HG02678 (cell line): Measurements from ENCODE around the gene CACNA2D2.

ENCODE experiments used
- ATAC-seq: cut with Tn5 transposase; IDR thresholded peaks from one replicate; pipeline ENCODE4 v1.9.1; 2021; ENCODE audit warnings: mild to moderate bottlenecking, moderate library complexity; ENCODE audit not compliant: unreplicated experiment

CACNA2D2 gene

DNA sequence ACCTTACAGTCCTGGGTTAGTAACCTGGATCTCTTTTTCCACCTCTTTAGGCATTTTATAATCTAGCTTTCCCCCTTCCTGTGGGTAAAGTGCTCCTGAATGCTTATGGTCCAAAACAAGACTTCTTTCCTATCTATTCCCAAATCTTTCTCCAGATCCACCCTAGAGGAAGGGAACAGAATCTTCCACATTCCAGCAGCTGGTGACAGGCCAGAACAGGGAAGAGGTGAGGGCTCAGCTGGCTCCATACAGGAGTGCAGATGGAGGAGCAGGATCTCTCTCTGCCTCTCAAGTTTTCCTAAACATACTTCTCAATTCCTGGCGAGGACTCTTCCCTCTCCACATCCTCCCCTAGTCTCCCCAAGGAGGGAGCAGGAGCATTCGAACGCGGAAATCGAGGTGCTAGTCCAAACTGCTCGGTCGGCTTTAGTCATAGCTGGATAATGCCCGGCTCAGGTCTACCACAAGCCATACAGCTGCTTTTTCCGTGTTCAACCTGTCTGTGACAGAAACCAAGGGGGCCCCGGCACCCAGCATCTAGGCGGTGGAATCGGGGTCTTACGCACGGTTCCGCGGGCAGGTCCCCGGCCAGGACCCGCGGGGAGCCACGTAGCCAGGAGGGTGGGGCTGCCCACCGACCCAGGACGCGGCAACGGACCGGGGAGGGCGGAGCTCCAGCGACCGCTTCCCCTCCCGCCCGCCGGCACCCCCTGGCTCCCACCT lies 166.8 kb downstream of the CACNA2D2 start:
- peak; percentile 30 for ATAC-seq

DNA sequence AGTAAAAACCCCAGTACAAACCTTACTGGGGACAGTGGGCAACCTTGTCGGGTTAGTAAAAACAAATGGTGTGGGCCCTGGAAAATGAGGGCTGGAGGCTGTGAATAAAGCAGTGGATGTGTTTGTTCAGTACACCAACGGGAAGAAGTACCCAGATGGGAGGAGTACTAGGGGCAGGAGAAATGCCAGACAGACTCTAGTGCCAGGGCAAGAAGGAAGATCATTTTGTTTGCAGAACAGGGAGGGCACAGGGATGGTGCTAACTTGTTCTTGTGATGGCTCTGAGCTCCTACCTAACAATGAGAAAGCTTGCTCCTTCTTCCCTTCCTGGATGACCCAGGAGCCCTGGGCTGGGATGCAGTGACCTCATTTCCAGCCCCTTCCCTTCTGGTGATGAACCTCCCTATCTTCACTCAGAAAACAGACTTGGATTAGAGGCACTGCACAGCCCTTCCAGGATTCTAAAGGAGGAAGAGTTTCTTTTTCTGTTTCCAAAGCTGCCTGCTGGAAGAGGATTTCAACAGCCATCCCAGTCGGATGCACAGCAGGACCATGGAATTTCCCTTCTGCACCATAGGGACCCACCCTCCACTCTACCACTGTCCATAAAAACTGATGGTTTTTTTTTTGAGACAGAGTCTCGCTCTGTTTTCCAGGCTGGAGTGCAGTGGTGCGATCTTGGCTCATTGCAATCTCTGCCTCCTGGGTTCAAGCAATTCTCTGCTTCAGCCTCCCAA lies 168.9 kb downstream of the CACNA2D2 start:
- no peak for ATAC-seq

DNA sequence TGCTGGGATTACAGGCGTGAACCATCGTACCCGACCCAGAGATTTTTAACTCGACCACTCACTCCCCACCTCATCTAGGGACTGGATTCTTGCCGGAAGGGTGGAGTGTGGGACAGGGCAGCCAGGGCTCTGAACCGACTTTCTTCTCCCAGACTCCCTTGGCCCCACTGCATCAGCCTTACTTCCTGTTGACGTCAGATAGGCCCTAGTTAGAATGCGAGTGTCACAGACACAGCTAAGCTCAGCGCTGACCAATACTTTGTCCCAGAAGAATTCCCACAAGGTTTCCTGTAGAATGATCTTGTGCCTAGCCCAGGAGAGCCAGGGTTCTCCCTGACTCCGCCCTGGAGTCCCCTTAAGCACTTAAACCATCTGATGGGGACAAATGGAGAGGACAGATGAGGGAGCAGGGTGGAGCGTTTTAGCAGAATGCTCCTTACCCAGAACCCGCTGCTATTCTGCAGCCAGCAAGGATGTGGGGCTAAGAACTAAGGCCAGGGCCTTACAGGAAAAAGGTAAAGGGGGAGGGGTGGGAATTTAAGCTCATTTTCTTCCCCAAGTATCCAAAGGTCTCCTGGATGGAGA lies 169.6 kb downstream of the CACNA2D2 start:
- no peak for ATAC-seq

DNA sequence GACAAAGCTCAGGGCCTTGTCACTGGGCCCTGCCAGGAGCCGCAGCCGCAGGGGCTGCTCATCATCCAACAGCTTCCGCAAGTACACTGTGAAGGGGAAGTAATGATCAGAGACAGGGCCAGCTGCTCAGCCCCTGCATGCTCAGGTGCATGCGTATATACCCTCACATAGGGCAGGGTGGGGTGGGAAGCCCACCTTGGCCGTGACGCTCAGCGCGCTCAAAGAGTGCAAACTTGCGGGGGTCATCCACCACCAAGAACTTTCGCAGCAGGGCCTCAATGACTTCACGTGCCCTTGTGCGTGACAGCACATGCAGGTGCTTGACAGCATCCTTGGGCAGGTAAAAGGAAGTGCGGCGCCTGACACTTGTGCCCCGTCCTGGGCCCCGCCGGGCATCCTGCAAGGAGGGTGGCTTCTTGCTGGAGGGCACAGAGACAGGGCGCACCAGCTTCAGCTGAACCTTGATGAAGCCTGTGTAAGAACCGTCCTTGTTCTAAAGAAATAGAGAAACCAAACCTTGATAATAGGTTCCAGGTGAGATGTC lies 172.0 kb downstream of the CACNA2D2 start:
- ATAC-seq: no peak

DNA sequence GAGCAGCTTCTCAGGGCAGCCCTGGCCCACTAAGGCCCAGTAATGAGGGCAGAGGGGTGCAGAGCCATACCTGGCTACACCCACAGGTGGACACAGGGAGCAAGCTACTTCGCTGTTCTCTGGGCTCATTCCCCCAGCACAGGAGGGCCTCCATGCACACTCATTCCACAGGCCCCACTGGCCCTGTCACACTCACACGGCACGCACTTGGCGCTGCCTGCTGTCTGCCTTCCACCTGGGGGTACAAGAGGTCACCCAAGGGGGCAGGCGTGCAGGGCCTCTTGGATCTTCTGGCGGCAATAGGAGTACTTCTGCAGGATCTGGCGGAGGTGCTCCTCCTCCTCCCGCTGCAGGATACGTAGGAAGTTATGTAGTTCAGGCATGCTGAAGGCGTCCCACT lies 173.1 kb downstream of the CACNA2D2 start:
- ATAC-seq: no peak

DNA sequence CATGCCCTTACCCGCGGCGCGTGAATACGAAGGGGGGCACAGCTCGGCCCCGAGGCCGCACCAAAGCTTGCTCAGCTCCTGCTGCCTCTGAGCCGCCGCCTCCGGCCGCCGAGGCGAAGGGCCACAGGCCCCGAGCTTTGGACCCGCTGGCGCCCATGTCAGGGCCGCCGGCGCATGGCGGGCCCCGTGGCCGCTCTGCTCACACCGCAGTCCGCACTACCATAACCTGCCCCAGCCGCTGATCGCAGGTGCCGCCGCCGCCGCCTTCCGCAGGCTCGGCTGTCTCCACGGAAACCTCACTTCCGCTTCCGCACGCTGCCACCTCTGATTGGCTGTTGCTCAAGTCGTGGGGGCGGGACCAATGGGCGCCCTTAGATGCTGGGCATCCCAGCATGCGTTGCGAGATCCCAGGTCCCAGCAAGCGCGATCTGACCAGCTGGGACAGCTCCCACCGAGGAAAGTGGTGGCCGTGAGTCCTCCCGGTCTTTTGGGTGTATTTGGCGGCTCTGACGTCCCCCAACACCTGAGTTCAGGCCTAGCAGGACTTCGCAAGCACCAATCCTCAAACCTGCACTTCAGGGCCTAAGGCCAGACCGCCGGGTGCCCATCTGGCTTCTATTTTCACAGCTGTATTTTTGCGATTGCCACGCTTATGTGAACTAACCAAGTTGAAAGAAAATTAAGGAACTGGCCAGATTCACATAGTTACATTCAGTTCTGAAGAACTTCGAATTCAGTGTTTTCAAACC lies 175.3 kb downstream of the CACNA2D2 start, which contains the start of gene TUSC2:
Gene TUSC2 (minus strand): TSS at position 281 of the 749 bp plus-strand sequence. CDS start 124 bp downstream, at position 157.
- ATAC-seq: peak; percentile 94

DNA sequence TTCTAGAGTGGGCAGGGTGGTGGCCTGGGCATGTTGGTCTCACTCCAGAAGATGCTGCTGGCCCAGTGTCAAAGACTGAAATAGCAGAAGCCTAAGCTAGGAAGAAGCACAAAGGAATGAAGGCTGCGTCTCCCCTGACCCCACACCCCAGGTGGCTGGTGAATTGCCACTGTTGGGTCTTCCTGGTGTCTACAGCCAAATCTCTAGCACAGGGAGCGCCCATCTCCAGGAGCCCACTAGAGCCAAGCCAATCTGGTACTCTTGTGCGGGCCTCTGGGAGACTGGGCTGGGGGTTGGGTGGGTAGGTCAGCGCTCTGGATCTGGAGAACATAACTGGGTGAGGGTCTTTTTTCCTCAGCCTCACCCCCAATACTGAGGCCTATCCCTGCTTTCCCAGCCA lies 176.3 kb downstream of the CACNA2D2 start:
- no peak for ATAC-seq

DNA sequence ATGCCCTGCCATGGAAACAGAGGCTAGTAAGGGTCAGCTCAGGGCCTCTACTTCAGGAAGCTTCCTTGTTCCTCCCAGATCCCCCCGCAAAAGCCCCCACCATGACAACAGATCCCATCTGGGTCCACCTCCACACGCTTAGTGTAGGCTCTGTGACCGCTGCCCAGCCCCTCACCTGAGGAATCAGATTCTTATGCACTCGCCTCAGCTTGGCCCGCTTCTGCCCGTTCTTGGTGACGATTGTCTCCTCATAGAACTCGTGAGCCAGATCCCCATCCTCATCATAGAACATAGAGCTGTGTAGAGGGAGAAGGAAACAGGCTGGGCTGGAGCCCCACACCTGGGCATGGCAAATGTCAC lies 177.3 kb downstream of the CACNA2D2 start:
- no peak for ATAC-seq

DNA sequence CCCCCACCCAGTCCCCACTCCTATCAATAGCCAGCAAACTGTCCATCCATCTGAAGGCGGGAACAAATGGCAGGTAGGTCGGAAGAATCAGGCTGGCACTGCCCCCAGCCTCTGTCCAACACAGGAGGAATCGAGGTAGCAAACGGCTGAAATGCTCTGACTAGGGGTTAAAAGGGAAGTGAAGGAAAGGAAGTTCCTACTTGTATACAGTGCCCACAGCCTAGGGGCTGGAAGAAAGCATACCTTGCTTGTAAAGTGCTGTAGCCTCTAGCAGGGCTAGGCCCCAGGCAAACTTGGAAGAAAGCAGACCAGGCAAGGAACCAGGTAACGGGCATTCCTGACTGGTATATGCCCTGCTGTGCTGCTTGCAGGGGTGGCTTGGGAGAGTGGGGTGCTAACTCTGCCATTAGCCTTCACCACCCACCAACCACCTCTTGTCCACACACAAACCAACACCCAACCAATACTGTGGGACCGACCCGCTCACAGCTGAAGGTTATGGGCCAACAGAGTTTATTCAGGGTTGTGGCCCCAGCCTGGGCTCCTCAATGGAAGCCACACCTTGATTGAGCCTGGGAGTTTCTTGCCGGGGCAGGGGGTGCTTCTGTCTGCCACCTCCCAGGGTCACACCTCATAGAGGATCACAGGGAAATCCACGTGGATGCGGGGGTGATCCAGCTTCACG lies 177.8 kb downstream of the CACNA2D2 start:
- no peak for ATAC-seq

DNA sequence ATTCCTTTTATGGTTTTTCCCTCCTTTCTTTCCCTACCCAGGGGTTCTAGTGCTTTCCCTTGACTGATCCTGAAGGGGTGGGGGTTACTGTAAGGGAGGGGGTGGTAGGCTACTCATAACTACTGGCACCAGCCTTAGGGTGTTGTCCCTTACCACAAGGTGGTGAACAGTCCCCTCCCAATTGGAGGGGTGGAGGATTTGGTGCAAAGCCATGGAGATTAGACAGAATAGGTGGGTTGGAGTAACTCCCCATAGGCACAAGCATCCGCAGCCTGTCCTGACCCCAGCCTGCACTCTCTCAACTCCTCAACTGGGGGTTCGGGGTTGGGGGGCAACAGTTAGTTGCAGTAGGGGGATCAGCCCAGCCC lies 178.3 kb downstream of the CACNA2D2 start:
- ATAC-seq: no peak

DNA sequence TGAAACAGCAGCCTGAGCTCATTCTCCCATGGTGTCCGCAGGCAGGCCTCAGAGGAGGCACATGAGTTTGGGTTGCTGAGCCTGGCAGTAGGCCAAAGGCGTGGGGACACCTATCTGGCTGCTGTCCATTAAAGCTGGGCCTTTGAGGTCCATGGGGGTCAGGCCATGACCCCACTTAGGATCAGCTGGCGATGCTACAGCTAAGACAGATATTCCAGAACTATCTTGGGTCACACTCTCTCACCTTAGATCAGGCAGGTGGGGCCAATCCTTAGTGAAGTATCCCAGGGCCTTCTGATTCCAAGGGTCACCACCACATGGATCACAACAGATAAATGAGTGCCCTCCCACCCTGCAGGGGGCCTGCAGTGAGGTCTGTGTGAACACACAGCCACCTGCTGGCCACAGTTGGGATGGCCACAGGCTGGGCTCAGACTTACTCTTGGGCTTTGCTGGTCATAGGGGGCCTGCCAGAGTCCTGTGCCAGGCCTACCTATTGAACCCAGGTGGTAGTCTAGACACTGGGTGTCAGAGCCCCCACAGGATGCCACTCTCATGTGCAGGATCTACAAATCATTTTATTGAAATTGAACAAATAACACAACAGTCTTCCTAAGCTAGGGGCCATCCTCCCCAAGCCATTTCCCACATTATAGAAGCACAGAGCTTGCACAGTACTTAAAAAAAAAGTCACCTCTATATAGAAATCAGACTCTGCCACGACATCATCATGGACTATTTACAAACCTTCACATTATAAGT lies 178.9 kb downstream of the CACNA2D2 start:
- ATAC-seq: no peak

DNA sequence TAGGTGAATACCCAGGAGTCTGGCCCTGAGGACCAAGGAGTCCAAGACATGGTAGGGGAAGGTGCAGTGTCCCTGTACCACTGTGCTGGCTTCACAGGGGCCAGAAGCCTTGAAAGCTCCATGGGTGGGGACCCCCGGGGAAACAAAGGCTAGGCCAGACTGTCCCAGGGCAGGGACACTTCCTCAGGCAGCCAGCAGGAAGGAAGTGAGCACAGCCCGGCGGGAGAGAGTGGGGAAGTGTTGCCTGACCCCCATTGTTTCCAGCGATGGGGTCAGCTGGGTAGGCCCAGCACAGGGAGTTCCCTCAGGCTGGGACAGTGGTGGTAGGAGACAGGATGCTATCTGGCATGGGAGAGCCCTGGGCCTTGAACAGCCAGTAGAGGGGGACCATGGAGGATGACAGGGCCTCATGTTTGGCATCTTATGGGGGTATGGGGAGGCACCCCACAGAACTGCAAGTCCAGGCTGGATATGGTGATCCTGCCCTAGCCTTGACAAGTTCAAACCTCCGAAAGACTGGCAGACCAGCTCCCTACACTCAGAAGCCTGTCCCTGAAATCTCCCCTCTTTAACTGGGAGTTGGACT lies 179.7 kb downstream of the CACNA2D2 start:
- ATAC-seq: no peak

DNA sequence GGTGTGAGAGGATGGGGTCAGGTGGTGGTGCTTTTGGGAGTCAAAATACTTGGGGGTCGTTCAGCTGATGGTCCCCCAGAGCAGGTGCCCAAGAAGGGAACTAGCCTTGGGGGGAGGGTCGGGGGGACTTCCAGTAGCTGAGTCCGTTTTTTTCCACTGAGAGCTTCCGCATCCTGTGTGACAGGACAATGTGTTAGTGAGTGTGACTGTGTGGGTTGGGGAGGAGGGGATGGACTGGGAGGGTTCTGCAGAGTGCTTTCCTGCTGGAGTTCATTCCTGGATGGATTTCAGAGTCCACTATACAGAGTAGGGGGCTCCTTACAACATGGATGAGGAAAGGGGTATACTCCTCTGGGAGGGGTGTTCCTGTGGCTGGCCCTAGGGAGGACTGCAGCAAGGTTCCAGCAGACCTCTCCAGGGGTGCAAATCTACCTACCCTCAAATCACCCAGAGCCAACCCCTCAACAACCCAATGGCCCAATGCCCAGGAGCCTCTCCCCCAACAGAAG lies 180.3 kb downstream of the CACNA2D2 start:
- no peak for ATAC-seq

DNA sequence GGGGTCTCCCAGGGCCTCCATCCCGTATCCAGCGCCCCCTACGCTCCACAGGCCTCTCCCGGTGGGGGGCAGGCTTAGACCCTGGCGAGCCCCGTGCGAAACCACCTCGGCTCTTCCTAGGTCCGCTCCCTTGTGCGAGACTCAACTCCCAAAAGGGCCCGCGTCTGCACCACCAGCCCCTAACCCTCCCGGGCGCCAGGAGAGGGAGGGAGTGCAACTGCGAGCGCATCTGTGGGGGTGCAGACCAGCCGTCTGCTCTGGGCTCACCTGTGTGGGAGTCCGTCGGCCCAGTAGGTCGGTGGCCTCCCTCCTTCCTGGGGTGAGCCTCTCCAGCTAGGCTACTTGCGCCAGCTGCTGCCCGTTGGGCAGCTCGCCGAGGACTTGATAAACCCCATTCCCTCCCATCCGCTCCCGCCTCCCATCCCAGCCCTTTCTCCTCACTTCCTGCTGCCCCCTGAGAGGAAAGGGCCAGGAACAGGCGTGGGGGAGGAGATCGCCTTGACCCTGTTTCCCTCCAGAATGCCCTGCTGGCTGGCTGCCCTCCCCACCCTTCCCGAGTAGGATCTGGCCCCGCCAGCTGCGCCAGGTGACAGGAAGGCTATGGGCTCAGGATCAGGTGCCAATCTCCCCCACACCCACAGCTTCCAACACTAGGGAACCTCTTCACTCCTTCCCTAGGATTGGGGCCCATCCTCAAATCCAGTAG lies 180.9 kb downstream of the CACNA2D2 start, which contains the start of gene HYAL2:
Gene HYAL2 (minus strand): TSS at position 360 of the 706 bp plus-strand sequence. CDS start 2,256 bp downstream, outside the sequence.
- ATAC-seq: no peak

DNA sequence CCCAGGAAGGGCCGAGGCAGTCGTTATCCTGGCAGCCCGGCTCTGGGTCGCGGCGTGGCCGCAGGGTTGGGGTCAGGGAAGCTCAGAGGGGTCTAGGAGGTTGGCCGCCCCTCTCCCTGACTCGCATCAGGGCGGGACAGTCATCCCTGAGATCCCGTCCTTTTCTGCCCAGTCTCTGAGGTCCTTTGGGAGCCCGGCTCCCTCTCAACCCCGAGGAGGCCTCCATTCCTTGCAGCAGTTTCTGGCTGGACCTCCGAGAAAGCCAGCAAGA lies 181.4 kb downstream of the CACNA2D2 start:
- ATAC-seq: no peak

DNA sequence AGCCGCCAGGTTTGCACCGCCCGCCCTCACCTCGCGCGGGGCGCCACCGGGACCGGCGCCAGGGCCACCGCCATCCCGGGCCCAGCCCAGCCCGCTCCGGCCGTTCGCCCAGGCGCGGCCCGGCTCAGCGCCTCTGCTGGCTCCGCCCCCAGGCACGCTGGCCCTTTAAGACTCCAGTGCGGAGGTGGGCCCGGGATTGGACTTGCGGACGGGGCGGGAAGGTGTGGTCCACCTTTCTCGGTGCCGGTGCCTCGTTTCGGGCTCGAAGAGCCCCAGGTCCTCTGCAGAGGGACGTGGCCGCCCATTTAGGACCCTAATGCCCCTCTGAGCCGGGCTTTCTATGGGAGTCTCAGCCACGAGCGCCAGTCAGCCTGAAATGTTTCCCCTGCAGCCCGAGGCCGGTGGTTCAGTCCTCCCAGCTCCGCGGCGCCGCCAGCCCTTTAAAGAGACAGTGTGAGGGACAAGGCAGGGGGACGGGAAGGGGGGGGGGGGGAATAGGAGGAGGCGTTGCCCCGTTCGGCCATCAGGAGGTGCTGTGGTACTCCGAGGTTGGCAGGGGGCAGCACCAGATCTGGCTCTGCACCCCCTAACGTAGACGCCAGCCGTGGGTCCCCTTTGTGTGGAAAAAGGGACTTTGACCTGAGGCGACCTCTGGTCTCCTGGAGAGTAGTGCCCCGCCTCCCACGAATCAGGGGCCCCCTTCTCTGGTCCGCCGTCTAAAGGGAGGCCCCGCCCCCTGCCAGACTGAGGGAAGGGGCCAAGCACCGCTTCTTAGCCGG lies 181.9 kb downstream of the CACNA2D2 start:
- peak; percentile 83 for ATAC-seq

DNA sequence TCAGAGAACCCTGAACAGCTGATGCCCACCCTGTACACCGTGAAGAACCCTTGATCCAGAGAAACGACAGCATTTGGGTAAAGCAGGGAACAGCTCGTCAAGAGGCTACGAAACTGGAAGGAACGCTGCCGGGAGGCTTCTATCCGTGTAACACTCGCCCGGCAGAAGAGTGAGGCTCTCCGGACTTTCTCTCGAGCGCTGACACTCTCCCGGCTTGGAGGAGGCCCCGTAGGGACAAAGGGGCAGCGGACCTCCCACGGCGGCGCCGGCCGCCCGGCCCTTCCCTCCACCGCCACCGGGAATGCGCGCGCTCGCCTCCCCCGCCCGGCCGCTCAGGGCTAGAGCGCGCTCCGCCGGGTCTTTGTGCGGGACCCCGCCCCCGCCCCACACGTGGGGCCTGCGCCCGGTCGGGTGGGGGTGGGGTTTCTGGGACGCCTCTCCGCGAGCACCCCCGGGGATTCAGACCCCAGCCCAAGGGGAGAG lies 182.5 kb downstream of the CACNA2D2 start:
- ATAC-seq: peak; percentile 59
